HG02981 (cell line): ENCODE data around the gene SMIM10L2A.
"Not testable (repeated sequence)": the region's sequence is repeated elsewhere in the genome, so short reads cannot be mapped to it uniquely, and the experiment has no call there.

Experiments used
- ATAC-seq: cut with Tn5 transposase; IDR thresholded peaks from one replicate; pipeline ENCODE4 v1.9.1; 2021; ENCODE audit warnings: mild to moderate bottlenecking, moderate library complexity; ENCODE audit not compliant: unreplicated experiment

The SMIM10L2A gene

DNA sequence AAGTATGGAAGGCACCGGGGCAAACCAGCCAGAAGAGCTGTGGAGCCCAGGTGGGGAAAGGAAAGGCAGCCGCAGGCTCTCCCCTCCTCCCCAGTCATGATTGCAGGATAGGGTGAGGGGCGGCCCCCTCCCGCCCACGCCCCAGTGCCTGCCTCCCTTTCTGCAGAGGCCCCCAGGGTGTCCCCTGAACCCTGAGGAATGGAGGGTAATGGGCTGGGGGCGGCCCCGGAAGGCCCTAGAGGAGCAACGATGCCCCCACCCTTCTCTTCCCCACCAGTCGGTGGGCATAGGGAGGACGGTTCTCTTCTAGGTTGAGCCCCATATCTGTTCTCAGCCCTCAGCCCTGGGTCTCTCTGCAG, 1.0 kb downstream of the SMIM10L2A start:
- ATAC-seq: not testable (repeated sequence)

DNA sequence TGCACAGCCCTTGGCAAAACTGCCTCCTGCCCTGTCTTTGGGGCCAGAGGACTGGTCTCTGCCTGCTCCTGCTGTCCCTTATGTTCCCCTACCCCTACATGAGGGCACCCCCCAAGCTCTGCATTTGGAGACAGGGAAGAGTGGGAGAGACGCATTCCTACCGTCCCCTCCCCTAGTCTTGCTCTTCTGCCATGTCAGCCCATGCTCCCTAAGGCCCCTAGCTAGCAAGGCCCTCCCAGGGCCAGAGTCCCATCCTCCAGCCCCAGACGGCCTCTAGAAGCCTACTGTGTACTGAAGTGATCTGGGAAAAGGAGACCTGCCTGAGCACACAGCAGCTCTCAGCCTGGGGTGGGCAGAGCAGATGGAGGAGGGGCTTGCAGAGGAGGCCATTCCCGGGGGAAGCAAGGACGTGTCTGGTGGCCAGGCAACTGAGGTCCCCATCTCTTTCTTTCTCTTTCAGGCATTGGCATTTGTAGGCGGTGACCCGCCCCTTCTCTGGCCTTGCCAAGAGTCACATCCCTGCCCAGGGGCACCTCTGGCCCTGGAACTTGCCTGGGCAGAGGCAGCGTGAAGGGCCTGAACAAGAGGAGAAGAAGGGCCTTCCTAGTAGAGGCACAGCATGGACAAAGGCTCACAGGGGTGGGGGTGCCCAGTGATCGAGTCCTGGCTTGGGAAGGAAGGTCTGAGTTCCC, 1.6 kb downstream of the SMIM10L2A start:
- ATAC-seq: not testable (repeated sequence)

DNA sequence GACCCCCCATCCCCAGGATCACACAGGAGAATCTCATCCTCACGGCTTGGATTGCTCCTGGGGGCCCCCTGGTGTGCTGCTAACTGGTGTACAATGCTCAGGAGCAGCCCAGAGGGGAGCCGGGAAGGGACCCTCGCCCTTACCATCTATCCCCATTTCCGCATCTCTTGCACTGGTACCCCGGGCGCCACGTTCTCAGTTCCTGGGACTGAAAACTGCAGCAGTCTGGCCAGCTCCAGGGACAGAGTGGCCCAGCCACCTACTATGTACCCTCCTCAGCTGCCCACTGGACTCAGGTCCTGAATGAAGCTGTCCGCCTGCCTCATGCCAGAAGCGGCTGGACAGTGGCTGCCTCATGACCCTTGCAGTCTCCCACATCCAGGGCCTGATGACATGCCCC, 2.7 kb downstream of the SMIM10L2A start:
- ATAC-seq: no peak

DNA sequence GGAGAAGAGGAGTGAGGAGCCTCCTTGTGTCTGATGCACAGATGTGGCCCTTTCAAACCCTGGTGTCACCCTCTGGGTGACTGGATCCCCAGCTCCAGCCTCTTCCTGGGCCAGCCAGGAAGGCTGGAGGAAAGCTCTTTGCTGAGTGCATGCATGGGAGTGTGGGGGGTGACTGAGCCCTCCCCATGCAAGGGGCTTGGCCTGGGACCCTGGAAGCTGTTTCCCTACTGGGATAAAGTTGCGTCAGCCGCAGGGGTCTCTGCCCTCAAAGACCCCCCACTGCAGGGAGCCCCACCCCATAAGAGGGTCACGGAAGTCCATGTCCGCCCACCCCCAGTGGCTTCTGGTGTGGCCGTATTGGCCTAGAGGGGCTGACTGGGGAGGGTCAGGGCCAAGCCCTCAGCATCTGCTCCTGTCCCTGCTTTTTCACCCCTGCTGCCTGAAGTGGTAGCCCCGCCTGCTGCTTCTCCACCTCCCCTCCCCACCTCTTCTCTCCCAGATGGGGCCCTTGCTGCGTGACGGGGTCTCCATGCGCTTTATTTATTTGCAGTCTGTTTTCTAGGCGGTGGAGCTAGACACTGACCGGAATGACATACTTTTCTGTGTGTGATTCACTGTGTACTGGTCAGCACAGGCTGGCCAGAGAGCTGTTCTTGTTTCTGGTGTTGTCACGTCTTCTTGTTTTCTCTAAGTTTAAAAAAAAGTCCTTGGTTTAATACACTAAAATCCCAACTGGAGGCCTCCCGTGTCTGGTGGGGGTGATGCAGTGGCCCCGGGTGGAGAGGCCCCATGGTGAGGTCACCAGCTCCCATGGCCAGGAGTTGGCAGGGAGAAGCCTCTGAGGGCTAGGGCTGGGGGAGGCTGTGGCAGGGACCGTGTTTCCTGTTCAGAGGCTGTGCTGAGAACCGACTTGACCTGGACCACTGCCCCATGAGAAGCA, 3.6 kb downstream of the SMIM10L2A start:
- no peak for ATAC-seq

DNA sequence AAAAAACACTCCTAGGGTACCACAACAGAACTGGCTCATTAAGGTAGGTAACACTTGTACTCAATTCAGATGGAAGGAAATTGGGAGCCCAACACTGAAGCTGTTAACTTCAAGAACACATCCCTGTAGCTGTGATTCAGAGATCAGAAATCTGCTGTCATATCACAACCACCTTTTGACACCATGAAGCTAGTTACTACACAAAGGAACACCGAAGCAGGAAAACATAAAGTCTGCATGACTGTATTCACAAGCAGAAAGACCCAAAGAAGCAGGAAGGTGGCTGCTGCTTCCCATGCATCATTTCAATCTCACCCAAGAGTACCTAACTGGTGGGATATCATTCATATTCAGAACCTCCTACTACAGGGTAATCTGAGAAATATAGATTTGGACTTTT, 7.7 kb downstream of the SMIM10L2A start:
- ATAC-seq: no peak

DNA sequence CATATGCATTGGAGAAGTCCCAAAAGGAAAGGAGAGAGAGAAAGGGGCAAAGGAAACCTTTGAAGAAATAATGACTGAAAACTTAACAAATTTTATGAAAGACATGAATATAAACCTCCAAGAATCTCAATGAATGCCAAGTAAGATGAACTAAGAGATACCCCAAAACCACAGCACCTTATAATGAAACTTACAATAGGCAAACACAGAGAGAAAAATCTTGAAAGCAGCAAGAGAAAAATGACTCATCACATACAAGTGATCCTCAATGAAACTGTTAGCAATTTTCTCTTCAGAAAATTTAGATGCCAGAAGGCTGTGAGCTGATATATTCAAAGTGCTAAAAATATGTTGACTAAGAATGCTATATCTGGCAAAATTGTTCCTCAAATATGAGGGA, 10.1 kb downstream of the SMIM10L2A start:
- ATAC-seq: no peak

DNA sequence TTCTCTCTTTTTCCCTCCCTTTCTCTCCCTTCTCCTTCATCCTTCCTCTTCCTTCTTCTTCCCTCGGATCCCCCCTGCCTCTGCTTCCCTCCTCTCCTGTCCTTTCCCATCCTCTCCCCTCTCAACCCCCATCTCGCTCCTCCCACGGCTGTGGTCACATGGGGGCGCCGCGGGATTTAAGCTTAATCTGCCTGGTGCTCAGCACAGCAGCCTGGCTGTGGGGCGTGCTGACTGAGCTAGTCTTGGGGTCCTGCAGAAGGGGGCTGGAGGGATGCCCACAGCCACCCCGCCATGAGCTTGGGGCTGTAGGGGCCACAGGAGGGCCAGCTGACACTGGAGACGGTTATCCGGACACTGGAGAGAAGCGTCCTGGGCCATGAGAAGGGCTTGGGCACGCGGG, 10.7 kb downstream of the SMIM10L2A start:
- no peak for ATAC-seq

DNA sequence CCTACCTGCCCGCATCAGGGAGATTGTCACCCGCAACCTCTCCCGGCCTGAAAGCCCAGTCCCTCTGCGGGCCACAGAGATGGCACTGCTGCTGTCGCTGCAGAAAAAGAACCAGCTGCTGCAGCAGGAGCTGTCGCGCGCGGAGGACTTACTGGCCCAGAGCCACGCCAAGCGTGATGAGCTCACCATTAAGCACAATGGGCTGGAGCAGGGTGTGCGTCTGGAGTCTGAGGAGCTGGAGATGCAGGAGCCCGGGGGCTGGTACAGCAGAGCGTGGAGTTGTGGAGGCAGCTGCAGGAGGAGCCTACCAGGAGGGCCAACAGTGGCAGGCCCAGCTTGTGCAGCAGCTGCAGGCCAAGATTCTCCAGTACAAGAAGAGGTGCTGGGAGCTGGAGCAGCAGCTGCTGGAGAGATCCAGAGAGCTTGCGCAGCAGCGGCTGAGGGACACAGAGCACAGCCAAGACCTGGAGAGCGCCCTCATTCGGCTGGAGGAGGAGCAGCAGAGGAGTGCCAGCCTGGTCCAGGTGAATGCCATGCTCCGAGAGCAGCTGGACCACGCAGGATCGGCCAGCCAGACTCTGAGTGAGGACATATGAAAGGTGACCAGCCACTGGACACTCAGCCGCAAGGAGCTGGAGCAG, 11.3 kb downstream of the SMIM10L2A start:
- ATAC-seq: no peak

DNA sequence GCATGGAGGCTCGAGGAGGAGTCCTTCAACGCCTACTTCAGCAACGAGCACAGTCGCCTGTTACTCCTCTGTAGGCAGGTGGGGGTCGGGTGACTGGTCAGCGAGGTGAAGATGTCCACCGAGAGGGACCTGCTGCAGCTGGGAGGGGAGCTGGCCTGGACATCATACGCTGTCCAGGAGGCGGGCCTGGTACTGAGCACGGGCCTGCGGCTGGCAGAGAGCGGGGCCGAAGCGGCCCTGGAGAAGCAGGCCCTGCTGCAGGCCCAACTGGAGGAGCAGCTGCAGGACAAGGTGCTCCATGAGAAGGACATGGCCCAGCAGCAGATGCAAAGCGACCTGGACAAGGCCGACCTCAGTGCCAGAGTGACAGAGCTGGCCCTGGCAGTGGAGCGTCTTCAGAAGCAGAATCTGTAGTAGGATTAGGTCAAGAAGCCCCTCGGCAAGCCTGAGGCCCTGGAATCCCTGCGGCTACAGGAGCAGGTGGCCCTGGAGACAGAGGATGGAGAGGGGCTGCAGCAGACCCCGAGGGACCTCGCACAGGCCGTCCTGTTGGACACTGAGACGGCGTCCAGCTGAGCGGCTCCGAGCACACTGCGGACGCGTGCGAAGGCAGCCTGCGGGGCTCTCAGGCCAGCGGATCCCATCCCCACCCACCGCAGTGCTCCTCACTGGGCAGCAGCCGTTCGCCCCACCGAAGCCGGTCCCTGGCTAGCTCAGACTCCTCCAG, 11.9 kb downstream of the SMIM10L2A start:
- no peak for ATAC-seq

DNA sequence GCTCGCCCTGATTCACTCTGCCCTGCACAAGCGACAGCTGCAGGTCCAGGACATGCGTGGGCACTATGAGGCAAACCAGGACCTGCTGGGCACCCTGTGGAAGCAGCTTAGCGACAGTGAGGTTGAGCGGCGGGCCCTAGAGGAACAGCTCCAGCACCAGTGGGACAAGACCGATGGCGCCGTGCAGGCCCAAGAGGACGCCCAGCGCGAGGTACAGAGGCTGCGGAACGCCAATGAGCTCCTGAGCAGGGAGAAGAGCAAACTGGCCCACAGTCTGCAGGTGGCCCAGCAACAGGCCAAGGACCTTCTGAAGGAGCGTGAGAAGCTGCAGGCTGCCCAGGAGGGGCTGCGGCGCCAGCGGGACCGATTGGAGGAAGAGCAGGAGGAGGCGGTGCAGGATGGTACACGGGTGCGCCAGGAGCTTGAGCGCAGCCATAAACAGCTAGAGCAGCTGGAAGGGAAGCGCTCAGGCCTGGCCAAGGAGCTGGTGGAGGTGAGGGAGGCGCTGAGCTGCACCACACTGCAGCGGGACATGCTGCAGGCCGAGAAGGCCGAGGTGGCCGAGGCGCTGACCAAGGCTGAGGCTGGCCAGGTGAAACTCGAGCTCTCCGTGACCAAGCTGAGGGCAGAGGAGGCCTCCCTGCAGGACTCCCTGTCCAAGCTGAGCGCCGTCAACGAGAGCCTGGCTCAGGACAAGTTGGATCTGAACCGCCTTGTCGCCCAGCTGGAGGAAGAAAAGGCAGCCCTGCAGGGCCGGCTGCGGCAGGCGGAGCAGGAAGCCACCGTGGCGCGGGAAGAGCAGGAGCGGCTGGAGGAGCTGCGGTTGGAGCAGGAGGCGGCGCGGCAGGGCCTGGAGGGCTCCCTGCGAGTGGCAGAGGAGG, 12.8 kb downstream of the SMIM10L2A start:
- no peak for ATAC-seq

DNA sequence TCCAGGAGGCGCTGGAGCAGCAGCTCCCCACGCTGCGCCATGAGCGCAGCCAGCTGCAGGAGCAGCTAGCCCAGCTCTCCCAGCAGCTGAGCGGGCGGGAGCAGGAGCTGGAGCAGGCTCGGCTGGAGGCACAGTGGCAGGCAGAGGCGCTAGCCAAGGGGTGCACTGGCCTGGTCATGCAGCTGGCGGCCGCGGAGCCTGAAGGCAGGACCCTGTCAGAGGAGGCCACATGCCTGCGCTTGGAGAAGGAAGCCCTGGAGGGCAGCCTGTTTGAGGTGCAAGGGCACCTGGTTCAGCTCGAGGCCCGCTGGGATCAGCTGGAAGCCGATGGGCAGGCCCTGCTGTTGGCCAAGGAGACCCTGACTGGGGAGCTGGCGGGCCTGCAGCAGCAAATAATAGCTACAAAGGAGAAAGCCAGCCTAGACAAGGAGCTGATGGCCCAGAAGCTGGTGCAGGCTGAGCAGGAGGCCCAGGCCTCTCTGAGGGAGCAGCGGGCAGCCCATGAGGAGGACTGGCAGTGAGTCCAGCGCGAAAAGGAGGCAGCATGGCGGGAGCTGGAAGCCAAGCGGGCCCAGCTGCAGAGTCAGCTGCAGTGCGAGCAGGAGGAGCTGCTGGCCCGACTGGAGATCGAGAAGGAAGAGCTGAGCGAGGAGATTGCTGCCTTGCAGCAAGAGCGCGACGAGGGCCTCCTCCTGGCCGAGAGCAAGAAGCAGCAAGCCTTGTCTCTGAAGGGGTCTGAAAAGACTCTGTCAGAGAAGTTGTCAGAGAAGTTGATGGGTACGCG, 13.6 kb downstream of the SMIM10L2A start:
- ATAC-seq: no peak

DNA sequence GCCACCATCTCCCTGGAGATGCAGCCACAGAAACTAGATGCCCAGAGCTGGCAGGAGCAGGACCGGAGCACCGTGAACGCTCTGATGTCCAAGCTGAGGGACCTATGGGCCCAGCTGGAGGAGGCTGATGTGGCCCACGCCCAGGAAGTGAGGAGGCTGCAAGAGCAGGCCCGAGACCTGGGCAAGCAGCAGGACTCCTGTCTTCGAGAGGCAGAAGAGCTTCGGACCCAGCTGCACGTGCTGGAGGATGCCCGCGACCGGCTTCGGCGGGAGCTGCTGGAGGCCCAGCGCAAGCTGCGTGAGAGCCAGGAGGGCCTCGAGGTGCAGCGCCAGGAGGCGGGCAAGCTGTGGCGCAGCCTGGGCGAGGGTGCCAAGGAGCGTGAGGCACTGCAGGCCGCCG, 14.2 kb downstream of the SMIM10L2A start:
- no peak for ATAC-seq

DNA sequence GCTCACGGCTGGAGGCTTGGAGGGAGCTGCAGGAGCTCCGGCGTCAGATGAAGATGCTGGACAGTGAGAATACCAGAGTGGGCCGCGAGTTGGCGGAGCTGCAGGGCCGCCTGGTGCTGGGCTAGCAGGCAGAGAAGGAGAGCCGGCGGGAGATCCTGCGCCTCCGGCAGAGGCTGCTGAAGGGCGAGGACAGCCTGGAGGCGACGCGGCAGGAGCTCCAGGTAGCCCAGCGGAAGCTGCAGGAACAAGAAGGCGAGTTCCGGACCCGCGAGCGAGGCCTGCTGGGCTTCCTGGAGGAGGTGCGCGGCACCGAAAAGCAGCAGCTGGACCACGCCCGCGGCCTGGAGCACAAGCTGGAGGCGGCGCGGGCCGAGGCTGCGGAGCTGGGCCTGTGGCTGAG, 14.7 kb downstream of the SMIM10L2A start:
- no peak for ATAC-seq

DNA sequence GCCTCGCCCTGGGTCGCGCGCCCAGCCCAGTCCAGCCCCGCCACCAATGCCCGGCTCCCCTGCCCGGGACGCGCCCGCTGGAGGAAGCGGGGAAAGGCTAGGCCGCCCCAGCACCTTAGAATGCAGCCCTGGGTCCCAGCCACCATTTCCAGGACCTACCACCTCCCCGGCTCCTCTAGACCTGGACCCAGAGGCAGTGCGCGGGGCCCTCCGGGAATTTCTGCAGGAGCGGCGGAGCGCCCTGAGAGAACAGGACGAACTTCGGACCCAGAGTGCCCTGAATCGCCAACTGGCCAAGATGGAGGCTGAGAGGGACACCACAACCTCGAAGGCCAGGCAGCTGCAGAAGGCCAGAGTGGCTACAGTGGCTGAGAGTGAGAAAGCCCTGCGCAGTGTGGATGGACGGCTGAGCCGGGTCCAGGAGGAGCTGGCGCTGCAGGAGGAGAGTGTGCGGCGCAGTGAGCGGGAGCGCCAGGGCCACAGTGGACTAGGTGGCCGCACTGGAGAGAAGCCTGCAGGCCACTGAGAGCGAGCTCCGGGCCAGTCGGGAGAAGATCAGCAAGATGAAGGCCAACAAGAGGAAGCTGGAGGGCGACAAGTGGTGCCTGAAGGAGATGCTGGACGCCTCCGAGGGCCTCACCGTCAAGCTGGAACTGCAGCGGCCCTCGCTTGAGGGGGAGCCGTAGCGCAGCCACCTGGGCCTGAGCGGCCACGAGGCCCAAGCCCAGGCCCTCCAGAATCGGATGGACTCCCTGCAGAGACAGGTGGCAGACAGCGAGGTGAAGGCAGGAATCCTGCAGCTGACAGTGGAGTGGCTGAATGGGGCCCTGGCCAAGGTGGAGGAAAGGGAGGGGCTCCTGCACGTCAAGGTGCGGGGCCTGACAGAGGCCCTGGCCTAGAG, 15.5 kb downstream of the SMIM10L2A start:
- ATAC-seq: no peak

DNA sequence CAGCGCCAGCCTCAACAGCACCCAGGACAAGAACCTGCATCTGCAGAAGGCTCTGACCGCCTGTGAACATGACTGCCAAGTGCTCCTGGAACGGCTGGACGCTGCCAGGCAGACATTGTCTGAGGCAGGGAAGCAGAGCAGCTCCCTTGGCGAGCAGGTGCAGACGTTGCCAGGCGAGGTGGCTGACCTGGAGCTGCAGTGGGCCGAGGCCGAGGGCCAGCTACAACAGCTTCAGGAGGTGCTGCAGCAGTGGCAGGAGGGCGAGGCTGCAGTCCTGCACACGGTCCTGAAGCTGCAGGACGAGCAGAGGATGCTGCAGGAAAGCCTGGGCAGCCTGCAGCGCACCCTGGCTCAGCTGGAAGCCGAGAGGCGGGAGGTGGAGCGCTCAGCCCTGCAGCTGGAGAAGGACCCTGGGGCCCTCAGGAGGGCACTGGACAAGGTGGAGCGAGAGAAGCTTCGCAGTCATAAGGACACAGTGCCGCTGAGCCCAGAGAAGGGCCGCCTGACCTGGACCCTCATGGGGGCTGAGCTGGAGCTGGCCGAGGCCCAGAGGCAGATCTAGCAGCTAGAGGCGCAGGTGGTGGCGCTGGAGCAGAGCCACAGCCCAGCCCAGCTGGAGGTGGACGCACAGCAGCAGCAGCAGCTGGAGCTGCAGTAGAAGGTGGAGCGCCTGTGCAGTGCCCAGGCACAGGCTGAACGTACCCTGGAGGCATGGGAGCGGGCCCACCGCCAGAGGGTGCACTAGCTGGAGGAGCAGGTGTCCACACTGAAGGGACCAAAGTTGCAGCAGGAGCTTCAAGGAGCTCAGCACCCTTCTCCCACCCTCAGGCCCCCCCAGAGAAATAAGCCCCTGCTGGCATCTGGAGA, 16.4 kb downstream of the SMIM10L2A start:
- no peak for ATAC-seq

DNA sequence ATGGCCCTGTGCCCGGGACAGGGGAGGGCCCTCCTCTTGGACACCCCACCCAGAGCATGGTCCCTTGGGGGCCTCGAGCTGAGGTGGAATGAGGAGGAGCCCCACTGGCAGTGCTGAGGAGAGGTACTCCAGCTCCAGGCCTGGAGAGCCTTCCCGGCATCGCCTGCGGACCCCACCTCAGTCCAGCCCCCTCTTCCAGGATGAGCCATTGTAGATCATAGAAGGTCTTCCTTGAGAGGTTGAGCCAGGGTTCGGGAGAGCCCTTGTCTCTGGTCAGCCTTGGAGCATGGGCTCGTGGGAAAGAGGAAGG, 16.9 kb downstream of the SMIM10L2A start:
- ATAC-seq: no peak
